HEK293 (cell line): ENCODE results near the gene ADAM17.

Source experiments
- SP7 ChIP-seq: fragments of 450-650 bp; formaldehyde crosslinking; IDR thresholded peaks from 2 replicates; pipeline ENCODE4 v1.5.1; 2016; ENCODE audit warnings: missing biosample characterization, missing genetic modification characterization
- ZFP3 ChIP-seq: fragments of 450-650 bp; formaldehyde crosslinking; IDR thresholded peaks from 2 replicates; pipeline ENCODE4 v1.5.1; 2016; ENCODE audit warnings: low read depth, missing biosample characterization, missing genetic modification characterization
- ZNF121 ChIP-seq: fragments of 450-650 bp; formaldehyde crosslinking; IDR thresholded peaks from 2 replicates; pipeline ENCODE4 v1.5.1; 2016; ENCODE audit warnings: missing biosample characterization, missing genetic modification characterization
- ZNF324 ChIP-seq: fragments of 450-650 bp; formaldehyde crosslinking; IDR thresholded peaks from 2 replicates; pipeline ENCODE4 v1.5.1; 2016; ENCODE audit warnings: missing biosample characterization, missing genetic modification characterization
- ZNF404 ChIP-seq: fragments of 450-650 bp; formaldehyde crosslinking; IDR thresholded peaks from 2 replicates; pipeline ENCODE4 v1.5.1; 2017; ENCODE audit warnings: missing biosample characterization, missing genetic modification characterization
- ZNF549 ChIP-seq: fragments of 450-650 bp; IDR thresholded peaks from 2 replicates; pipeline ENCODE4 v1.5.1; 2018; ENCODE audit warnings: missing biosample characterization, missing genetic modification characterization, mild to moderate bottlenecking, inconsistent platforms, moderate library complexity
- ZNF776 ChIP-seq: fragments of 450-650 bp; formaldehyde crosslinking; IDR thresholded peaks from 2 replicates; pipeline ENCODE4 v1.5.0; 2017; ENCODE audit warnings: missing biosample characterization, missing genetic modification characterization, borderline replicate concordance
- ZNF792 ChIP-seq: fragments of 450-650 bp; formaldehyde crosslinking; IDR thresholded peaks from 2 replicates; pipeline ENCODE4 v1.5.1; 2016; ENCODE audit warnings: missing biosample characterization, missing genetic modification characterization
- TF ChIP-seq, protein P1 (sequence below): fragments of 450-650 bp; formaldehyde crosslinking; IDR thresholded peaks from 2 replicates; pipeline ENCODE4 v1.5.1; 2016; ENCODE audit warnings: missing biosample characterization, missing genetic modification characterization
- TF ChIP-seq, protein P2 (sequence below): fragments of 450-650 bp; formaldehyde crosslinking; IDR thresholded peaks from 2 replicates; pipeline ENCODE4 v1.5.1; 2016; ENCODE audit warnings: missing biosample characterization, missing genetic modification characterization
- TF ChIP-seq, protein P3 (sequence below): fragments of 450-650 bp; formaldehyde crosslinking; IDR thresholded peaks from 2 replicates; pipeline ENCODE4 v1.5.1; 2017; ENCODE audit warnings: missing biosample characterization, missing genetic modification characterization
- TF ChIP-seq, protein P4 (sequence below): IDR thresholded peaks from 2 replicates; pipeline ENCODE4 v1.6.1; 2011; ENCODE audit warnings: mild to moderate bottlenecking, low read depth, low read length, borderline replicate concordance

DNA sequence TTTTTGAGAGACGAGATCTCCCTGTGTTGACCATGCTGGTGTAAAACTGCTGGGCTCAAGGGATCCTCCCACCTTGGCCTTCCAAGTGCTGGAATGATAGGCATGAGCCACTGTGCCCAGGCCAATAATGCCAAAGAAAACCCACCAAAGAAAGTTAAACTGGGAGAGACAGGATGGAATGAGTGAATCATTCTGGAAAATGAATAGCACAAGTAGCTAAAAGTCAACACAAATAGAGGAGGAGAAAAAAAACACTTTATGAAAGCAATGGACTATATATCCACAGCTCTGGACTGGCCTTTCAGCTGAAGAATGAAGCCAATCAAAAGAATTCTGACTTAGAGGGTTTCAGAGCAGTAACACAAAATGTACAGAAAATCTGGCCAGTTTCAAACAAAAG lies 57.4 kb downstream of the ADAM17 start:
- TF ChIP-seq, protein P1, sequence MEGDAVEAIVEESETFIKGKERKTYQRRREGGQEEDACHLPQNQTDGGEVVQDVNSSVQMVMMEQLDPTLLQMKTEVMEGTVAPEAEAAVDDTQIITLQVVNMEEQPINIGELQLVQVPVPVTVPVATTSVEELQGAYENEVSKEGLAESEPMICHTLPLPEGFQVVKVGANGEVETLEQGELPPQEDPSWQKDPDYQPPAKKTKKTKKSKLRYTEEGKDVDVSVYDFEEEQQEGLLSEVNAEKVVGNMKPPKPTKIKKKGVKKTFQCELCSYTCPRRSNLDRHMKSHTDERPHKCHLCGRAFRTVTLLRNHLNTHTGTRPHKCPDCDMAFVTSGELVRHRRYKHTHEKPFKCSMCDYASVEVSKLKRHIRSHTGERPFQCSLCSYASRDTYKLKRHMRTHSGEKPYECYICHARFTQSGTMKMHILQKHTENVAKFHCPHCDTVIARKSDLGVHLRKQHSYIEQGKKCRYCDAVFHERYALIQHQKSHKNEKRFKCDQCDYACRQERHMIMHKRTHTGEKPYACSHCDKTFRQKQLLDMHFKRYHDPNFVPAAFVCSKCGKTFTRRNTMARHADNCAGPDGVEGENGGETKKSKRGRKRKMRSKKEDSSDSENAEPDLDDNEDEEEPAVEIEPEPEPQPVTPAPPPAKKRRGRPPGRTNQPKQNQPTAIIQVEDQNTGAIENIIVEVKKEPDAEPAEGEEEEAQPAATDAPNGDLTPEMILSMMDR = no peak
- TF ChIP-seq, protein P2, sequence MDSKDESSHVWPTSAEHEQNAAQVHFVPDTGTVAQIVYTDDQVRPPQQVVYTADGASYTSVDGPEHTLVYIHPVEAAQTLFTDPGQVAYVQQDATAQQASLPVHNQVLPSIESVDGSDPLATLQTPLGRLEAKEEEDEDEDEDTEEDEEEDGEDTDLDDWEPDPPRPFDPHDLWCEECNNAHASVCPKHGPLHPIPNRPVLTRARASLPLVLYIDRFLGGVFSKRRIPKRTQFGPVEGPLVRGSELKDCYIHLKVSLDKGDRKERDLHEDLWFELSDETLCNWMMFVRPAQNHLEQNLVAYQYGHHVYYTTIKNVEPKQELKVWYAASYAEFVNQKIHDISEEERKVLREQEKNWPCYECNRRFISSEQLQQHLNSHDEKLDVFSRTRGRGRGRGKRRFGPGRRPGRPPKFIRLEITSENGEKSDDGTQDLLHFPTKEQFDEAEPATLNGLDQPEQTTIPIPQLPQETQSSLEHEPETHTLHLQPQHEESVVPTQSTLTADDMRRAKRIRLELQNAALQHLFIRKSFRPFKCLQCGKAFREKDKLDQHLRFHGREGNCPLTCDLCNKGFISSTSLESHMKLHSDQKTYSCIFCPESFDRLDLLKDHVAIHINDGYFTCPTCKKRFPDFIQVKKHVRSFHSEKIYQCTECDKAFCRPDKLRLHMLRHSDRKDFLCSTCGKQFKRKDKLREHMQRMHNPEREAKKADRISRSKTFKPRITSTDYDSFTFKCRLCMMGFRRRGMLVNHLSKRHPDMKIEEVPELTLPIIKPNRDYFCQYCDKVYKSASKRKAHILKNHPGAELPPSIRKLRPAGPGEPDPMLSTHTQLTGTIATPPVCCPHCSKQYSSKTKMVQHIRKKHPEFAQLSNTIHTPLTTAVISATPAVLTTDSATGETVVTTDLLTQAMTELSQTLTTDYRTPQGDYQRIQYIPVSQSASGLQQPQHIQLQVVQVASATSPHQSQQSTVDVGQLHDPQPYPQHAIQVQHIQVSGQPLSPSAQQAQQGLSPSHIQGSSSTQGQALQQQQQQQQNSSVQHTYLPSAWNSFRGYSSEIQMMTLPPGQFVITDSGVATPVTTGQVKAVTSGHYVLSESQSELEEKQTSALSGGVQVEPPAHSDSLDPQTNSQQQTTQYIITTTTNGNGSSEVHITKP (tag by site-specific recombination) = no peak
- TF ChIP-seq ZNF404 (tag by site-specific recombination) (no peak), ZNF549 (no peak), ZNF792 (tag by site-specific recombination) (no peak), SP7 (no peak), ZNF324 (tag by site-specific recombination) (no peak), ZFP3 (no peak), ZNF776 (tag by site-specific recombination) (no peak), ZNF121 (tag by site-specific recombination) (no peak)
- TF ChIP-seq, protein P3, sequence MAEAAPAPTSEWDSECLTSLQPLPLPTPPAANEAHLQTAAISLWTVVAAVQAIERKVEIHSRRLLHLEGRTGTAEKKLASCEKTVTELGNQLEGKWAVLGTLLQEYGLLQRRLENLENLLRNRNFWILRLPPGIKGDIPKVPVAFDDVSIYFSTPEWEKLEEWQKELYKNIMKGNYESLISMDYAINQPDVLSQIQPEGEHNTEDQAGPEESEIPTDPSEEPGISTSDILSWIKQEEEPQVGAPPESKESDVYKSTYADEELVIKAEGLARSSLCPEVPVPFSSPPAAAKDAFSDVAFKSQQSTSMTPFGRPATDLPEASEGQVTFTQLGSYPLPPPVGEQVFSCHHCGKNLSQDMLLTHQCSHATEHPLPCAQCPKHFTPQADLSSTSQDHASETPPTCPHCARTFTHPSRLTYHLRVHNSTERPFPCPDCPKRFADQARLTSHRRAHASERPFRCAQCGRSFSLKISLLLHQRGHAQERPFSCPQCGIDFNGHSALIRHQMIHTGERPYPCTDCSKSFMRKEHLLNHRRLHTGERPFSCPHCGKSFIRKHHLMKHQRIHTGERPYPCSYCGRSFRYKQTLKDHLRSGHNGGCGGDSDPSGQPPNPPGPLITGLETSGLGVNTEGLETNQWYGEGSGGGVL (tag by site-specific recombination) = no peak
- TF ChIP-seq, protein P4, sequence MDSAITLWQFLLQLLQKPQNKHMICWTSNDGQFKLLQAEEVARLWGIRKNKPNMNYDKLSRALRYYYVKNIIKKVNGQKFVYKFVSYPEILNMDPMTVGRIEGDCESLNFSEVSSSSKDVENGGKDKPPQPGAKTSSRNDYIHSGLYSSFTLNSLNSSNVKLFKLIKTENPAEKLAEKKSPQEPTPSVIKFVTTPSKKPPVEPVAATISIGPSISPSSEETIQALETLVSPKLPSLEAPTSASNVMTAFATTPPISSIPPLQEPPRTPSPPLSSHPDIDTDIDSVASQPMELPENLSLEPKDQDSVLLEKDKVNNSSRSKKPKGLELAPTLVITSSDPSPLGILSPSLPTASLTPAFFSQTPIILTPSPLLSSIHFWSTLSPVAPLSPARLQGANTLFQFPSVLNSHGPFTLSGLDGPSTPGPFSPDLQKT = no peak
